M059J (cell line): Measurements from ENCODE around the gene RAB15. TPM values are rescaled to one million over a fixed set of nuclear protein-coding genes. Genes with fewer than 3 reads are reported as not detected.

Experiments used
- DNase-seq: peaks from one replicate; pipeline ENCODE4 v3.0.0-alpha.2; 2012; ENCODE audit warnings: low read depth
- total RNA-seq: library from RNA; depleted of rRNA; stranded (reverse); fragments of >200 nt; shearing (Covaris generic); gene quantifications from 2 replicates; pipeline ENCODE4 v1.2.3, GENCODE V29; 2014

Gene RAB15
- total RNA-seq, 1 experiment from 2014 or later: 6.3 TPM

DNA sequence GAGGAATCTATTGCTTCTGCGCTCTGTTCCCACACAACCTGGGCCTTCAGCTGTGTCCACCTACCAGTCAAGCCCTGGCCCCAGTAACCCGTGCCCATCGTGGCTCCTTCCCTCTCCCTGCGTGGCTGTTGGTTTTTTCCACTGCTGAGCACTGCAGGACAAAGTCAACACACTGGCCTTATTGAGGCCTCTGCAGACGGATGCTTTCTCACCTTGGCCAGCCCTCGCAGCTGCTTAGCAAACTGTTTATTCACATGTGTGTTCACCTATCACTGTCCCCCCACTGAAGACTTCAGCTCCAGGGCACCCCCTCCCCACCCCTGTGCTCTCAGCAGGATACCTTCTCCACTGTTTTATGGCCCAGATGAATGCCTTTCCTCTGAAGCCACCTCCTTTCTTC, 16.8 kb downstream of the RAB15 start:
- no peak for DNase-seq

DNA sequence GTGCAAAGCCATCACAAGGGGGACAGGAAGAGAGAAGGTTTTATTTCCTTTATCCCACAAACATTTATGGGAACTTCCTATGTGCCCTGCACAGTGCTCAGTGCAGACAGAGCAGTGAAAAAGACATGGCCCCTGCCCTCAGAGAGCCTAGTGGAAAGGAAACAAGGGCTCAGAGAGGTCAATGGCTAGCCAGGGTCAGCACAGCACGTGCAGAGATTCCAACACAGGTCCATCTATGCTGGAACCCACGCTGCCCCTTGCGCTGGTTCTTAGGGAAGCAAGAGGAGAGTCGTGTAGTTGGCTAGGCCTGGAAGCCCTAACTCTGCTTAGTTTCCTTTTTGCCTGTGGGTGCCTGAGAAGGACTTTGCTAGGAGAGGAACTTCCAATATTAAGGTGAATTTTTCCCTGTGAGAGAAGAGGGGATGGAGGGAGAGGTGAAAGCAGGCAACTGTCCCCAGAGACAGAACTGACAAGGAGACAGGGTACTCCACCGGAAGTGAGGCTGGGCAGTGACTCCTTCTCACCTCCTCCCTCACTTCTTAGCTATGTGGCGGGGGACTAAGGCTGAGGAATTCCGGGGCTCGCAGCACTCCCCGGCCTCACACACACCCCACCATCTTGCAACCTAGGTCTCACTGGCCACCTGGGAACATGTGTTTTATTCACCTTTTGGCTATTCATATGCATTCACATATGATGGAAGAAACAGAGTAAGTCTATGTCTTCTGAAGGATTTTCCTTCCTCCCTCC, 17.5 kb downstream of the RAB15 start:
- no peak for DNase-seq

DNA sequence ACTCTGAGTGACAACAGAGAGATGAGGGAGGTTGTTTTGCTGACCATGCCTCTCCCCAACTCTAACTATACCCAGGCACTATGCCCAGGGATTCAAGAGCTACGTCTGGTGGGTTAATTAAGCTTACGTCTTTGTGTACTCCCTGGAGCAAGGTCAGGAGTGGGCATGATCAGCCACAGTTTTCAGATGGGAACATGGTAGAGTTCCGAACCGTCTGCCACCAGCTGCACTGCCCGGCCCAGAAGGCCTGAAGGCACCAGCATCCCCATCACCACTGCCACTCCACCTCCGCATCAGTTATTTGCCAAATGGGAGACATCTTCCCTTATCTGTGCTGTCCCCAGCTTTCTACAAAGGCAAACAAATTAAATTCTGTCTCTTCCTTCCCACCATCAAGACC, 18.5 kb downstream of the RAB15 start:
- DNase-seq: no peak

DNA sequence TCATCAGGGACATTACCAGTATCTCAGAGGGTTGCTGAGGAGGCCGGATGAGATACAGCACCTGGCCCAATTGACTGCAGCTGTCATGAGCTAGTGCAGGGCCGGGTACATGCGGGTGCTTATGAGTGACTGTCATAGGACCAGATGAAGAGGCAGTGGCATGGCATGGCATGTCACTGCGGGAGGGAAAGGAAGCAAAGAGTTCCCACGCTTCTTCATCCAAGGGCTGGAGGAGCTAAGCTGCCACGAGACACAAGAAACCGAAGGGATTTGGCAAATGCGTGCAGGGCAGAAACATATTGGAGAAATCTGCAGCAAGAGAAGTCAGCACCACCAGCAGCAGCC, 18.9 kb downstream of the RAB15 start:
- DNase-seq: no peak

DNA sequence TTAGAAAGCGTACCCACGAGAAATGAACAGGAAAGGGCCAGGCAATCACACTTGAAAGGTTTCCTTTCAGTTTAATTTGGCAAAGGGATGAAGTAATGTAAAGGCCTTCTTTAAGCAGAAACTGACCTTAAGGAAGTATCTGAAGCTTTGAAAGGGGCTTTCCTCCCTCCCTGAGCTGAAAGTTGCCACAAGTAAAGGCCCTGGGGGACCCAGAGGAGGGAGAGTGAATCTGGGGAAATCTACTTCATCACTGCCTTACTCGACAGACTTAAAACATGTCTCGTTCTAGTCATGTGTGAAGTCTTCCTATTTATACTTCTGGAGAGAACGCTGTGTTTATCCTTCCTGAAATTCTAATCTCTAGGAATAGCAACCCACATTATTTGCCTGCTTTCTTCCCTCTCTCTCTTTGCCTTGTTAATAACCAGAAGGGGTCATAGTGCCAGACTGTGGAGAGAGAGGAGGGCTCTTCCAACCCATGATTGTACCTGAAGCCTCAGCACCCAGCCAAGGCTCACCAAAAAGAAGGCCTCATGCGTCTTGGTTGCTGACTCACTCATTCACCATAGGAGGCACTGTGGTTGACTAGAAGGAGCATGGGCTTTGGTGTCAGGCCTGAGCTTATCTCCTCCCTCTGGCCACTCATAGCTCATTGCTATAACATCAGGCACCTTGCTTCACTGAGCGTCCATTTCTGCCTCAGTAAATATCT, 19.4 kb downstream of the RAB15 start:
- DNase-seq: no peak

DNA sequence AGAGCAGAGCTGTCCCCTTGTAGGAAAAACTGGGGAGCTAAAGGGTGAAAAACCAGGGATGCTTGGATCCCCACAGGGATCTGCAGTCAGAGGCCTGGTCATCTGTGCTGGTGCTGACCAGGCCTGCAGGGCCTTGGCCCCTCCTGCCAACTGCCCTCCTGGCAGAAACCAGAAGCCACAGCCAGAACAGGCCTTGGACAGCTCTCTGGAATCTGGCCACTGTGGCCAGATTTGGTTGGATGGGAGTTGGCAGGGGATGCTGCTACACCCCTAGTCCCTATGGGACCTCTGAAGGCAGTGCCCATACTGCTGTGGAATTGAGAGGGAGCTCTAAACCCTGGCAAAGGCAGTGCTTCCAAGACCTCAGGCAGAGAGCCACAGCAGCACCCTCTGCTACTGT, 20.4 kb downstream of the RAB15 start:
- DNase-seq: no peak

DNA sequence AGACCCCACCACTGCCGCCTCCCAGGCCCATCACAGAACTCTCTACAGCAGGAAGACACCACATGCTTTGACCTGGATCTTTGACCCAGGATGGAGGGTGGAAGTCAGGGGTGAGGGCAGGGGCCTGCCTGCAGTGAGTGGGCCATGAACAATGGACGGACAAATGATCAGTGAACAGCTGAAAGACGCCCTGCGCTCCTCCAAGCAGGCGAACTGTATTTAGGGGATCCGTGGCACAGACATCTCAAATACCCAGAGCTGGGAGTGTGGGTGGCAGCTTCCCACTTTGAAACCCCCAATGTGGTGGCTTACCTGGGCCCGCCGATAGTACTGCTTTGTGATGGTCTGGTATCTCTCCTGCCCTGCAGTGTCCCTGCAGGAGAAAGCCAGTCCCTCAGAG, 20.8 kb downstream of the RAB15 start:
- DNase-seq: no peak

DNA sequence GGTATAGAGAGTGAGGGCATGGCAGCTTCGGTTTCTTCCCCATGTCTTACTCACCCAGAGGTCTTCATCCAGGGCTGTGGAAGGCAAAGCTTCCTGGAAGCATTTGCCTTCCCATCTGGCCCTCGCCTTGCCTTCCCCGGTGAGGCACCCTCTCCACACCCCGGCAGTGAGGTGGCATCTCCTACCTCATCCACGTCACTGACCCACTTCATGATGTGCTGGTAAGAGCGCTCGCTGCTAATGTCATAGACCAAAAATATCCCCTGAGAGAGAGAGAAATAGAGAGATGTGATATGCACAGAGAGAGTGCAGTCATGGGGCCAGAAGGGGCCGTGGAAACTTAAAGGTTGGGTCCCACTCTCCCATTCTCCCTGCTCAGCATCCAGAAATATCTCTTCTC, 21.2 kb downstream of the RAB15 start:
- DNase-seq: no peak

DNA sequence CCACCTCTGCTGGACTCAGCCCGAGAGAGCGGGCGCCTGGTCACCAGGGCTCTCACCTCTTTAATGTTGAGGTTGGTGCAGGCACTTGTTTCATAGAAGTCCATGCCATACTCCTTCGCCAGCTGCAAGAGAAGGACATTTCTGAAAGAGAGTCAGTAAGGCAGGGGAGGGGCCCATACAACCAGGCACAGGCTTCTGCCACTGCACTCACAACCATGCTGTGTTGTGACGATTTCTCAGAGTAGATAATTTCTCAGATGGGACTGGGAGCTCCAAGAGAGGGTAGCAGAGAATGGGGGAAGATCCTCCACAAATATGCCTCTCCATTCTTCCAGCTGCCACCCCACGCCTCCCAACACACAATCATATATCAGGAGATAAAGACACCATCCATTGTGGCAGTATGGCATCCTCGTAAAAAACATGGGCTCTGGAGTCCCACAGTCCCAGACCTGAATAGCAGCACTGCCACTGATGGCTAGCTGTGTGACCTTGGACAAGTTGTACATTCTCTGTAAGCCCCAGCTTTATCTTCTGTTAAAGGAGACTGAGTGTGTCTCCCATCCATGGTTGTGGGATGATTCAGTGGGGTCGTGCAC, 23.4 kb downstream of the RAB15 start:
- no peak for DNase-seq

DNA sequence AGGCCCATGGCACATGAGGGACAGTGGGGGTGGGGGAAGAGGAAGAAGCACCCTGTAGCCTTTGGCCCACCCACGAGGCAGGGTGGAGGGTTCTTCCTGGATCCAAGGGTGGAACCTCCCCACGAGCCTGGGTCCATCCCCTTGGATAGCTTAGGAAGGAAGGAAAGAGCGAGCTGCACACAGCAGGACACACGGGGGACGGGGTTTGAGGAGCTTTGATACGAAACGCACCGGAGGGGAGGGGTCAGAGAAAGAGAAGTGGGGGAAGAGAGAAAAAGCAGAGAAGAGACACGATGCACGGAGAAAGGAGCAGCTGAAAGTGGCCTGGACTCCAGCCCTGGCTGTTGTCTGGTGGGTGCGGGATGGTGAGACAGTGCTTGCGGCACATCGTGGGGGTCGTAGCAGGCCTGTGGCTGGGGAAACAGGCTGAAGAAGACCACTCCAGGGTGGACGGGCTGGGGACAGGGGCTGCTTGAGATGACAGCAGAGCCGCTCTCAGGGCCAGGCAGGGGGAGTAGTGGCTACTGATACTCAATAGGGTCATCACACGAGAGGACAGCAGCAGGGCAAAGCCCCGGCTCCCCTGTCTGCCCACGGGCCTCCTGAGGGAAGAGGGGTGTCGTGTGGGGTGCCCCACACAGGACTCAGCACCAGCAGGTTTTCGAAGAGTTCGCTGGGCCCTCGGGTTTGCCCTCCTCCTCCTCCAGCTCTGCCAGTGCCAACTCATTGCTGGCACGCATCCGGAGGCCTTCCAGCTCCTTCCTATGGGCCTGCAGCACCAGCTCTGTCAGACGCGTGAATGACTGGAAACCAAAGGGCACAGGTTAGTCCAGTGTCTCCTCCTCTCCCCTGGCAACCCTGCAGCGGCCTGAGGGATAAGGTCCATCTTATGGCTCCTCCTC, 24.2 kb downstream of the RAB15 start:
- DNase-seq: no peak

DNA sequence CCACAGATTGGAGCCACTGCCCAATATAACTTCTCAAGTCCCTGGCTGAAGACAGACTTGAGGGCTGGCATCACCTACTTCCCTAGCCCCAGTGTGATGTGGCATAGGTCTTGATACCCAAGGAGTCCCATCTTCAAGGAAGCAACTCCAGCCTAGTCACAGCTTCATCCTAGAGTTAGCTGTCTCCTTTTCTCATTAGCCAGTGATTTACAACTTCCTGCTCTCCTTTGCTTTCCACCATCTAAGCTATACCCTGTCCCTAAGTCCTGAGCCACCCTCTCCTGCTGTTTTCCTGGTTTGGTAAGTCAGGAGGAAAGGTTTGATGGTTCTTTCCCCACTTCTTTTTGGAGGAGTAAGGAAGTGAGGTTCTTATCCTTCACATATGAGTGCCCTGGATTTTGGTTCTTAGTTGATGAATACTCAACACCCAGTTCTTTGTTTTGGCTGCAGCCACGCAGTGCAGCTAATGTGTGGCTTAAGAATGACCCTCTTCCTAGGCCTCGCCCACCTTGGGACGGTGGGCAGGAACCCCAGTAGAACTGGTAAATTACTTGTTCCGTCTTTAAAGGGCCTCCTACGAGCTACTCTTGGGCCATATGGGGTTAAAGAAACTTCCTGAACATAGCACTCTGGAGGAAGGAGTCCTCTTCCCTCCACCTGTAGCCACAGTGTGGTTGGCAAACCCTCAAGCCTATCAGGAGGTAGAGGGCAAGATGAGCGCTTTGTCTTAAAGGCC, 25.7 kb downstream of the RAB15 start:
- no peak for DNase-seq

DNA sequence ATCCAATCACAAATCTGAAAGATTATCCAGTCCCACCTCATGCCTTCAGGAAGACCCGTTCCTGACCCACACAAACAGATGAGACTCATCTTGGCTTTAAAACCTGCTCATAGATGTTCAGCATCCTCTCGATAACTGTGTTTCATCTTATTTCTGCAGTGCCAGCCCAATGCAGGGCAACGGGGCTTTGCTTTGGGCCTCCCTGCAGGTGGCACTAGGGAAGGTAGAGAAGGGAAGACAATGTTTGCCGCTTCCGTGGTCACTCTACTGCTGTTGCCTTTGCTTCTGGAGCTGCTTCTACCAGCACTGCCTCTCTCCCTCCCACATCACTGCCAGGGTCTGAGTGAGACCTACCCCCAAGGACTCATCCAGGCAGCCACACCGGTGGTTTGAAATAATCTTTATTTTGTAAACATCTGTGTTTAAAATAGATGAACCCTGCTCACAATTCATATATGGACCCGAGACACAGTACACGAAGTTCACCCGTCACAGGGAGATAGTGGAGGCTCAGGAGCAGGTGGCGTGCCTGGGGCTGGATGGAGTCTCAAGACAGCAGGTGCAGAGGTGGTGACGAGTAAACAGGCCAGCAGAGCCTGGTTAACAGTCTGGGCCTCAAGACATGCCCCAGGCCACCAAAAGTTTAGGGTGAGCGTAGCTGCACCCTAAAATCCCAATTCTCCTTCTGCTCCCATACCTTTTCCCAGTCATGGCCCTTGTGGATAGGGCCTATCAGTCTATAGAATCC, 26.5 kb downstream of the RAB15 start:
- DNase-seq: no peak

DNA sequence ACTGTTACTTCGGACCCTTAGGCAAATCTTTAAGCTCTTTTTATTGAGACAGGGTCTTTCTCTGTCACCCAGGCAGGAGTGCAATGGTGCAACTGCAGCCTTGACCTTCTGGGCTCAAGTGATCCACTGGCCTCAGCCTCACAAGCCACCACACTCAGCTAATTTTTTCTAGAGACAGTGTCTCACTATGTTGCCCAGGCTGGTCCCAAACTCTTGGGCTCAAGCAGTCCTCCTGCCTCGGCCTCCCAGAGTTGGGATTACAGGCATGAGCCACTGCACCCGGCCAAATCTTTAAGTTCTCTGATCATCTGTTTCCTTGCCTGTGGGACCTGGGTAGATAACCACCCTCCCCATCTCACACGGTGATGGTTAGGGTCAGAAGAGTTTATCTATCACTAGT, 27.3 kb downstream of the RAB15 start:
- no peak for DNase-seq

DNA sequence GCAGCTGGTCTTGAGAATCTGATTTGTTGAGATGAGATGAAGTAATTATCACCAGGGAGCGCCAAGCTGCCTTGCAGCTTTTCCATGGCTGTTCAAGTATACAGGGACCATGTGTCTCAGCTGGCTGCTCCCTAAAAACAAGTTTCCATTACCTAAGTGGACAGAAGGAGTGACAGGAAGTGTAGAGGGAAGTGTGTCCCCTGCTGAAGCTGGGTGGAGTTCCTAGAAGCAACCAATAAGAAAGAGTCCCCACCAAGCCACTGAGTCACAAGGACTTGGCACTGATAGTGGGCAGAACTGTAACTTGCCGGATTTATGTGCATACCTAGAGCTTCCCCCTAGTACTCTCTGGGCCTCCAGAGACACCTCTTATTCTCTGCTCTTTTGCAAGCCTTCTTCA, 28.1 kb downstream of the RAB15 start:
- no peak for DNase-seq

DNA sequence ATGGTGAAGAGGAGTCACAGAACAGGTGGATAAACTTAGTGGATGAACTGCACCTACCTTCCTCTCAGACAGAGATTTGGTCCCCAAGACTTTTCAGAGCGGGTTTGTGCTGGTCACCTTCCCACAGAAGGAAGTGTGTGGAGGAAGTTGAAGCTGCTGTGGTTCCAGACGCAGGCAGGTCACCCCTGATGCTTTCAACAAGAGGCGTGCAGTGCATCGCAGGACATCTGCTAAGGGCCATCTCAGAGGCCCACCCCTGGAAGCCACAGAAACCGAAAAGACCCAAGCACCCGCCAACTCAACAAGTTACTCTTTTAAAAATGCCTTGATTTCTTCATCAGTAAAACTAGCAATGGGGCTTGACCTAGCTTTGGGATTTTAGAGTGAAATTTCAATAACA, 28.6 kb downstream of the RAB15 start:
- no peak for DNase-seq

DNA sequence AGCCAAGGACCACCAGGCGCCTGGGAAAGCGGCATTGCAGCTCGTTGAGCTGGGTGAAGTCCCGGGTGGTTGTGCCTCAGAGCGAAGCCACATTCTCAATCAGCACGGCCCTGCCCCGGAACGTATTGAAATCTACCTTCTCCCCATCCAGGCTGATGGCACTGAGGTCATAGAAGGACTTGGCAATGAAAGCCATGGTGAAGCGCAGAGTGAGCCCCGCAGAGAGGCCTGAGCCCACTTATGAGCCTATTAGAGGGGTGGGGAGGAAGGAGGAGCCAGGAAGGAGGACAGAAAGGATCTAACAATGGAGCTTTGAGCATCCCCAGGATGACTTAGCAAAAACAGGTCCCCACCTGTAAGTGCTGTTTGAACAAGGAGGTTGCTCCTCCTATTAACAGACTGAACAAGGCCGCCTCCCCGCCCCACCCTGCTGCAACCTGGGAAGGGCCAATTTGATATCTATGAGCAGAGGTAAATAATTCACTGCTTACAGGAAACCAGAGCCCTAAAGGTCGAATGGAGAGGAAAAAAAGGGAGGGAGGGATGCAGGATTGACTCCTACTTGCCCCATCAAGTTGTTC, 29.5 kb downstream of the RAB15 start, which contains the start of gene GPX2:
GPX2 (minus strand) TSS at position 215 of the 581 bp plus-strand sequence; CDS start at position 196, 19 bp downstream.
- DNase-seq: no peak

DNA sequence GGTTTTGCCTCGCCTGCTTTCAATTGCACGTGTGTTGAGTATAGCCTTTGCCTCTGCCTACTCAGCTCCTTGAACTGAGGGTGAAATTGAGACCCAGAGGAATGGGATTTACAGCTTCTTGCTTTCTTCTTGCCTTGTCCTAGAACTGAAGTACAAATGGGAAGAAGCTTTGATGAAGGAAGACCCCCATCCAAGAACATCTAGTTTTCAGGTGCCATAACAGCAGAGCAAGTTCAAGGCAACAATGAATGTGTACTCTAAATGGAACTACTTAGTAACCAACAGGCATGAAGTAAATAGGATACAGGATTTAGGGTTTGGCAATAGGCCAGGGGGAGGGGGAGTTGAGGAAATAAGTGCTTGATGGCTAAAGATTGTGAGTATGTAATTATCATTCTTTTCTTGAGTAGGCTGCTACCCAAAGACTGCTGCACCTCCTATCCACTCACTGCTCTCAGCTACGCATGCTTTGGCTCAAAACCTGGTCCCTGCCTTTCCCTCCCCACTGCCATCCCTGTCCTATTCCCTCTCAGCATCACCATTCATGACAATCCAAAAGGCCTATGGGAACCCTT, 31.7 kb downstream of the RAB15 start:
- DNase-seq: no peak

DNA sequence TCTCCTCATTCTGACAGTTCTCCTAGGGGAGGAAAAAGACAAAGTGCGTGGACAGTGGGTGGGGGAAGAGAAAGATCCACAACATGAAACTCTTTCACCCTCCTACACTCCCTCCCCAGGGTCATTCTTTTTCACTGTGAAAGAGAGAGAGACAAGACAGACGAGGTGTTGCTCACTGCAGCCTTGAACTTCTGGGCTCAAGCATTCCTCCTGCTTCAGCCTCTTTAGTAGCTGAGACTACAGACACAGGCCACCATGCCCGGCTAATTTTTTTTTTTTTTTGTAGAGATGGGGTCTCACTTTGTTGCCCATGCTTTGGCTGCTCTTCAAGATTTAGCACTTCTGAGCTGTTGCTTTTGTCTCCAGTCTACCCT, 32.3 kb downstream of the RAB15 start:
- DNase-seq: no peak

DNA sequence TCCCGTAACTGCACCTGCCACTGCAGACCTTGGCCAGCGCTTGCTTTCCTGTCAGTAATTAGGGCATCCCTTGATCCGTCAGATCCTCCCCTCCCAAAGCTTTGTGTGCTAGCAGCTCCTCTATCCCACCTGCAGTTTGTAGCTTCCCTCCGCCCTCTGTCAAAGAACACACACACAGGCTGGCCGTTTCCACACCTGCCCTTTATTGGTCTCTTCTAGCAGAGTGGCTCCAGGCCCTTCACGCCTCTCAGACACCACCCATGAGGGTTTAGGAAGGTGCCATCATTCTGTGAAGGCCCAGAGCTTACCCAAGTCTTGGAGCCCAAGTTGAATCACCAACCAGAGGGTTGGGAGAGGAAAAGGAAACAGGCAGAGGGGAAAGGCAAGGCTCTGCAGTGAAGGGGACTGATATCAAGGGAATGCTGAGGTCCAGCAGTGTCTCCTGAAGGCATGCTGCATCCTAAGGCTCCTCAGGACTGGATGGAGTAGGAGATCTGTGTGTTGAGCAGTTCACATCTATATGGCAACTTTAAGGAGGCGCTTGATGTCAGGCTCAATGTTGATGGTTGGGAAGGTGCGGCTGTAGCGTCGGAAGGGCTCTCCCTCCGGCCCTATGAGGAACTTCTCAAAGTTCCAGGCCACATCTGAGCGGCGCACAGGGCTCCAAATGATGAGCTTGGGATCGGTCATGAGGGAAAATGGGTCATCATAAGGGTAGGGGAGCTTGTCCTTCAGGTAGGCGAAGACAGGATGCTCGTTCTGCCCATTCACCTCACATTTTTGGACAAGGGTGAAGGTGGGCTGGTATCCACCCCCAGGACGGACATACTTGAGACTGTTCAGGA, 32.9 kb downstream of the RAB15 start:
- DNase-seq: no peak
